Measurements from ENCODE around the gene THBS4. TPM values are rescaled to one million over a fixed set of nuclear protein-coding genes. Genes with fewer than 3 reads are reported as not detected.

THBS4 gene
- total RNA-seq, 1 donor from 2014 or later = 6.1 TPM

- H3K4me1 Mint-ChIP-seq (ENCODE audit: low read depth) = peaks cover 11% of the 10 kb centered on the region
- DNase-seq (ENCODE audit: low spot score, unreplicated experiment) = no peak
- no peak overlapping the region for H3K27ac Mint-ChIP-seq
- H3K4me3 Mint-ChIP-seq (ENCODE audit: low read depth) = no peak overlapping the region
- no peak for TF ChIP-seq CTCF (IDR thresholded peaks at IDR 0.05; ENCODE audit: unreplicated experiment)
- H3K9me3 Mint-ChIP-seq (ENCODE audit: low read depth) = peaks cover 8% of the 10 kb centered on the region
- no peaks in the 10 kb centered on the region for H3K27me3 Mint-ChIP-seq
- H3K36me3 Mint-ChIP-seq (ENCODE audit: insufficient read depth) = peaks cover 14% of the 10 kb centered on the region
Measured at GRCh38 chr5:80124121-80124918, 89.2 kb downstream of the THBS4 start.

GRCh38 chr5:80125022-80125961 is 90.1 kb downstream of the THBS4 start:
- Mint-ChIP-seq H3K9me3 (ENCODE audit: low read depth) (peaks cover 8% of the 10 kb centered on the region), H3K36me3 (ENCODE audit: insufficient read depth) (peaks cover 14% of the 10 kb centered on the region)

GRCh38 chr5:80125962-80126480 is 90.9 kb downstream of the THBS4 start:
- no peaks in the 10 kb centered on the region for H3K27me3 Mint-ChIP-seq
- H3K27ac Mint-ChIP-seq = no peak overlapping the region
- H3K36me3 Mint-ChIP-seq (ENCODE audit: insufficient read depth) = peaks cover 14% of the 10 kb centered on the region
- no peak for DNase-seq (ENCODE audit: low spot score, unreplicated experiment)
- peaks cover 14% of the 10 kb centered on the region for H3K9me3 Mint-ChIP-seq (ENCODE audit: low read depth)
- peaks cover 11% of the 10 kb centered on the region for H3K4me1 Mint-ChIP-seq (ENCODE audit: low read depth)
- no peak for TF ChIP-seq CTCF (IDR thresholded peaks at IDR 0.05; ENCODE audit: unreplicated experiment)
- no peak overlapping the region for H3K4me3 Mint-ChIP-seq (ENCODE audit: low read depth)

More at GRCh38 chr5:80125022-80125961, 90.1 kb downstream of the THBS4 start:
- no peak overlapping the region for H3K27ac Mint-ChIP-seq
- H3K4me3 Mint-ChIP-seq (ENCODE audit: low read depth) = no peak overlapping the region
- DNase-seq (ENCODE audit: low spot score, unreplicated experiment) = no peak
- TF ChIP-seq CTCF (IDR thresholded peaks at IDR 0.05; ENCODE audit: unreplicated experiment) = no peak
- peaks cover 11% of the 10 kb centered on the region for H3K4me1 Mint-ChIP-seq (ENCODE audit: low read depth)
- H3K27me3 Mint-ChIP-seq = no peaks in the 10 kb centered on the region

- Mint-ChIP-seq H3K9me3 (ENCODE audit: low read depth) (peaks cover 19% of the 10 kb centered on the region), H3K27ac (no peak overlapping the region), H3K36me3 (ENCODE audit: insufficient read depth) (peaks cover 14% of the 10 kb centered on the region), H3K27me3 (no peaks in the 10 kb centered on the region), H3K4me1 (ENCODE audit: low read depth) (peaks cover 11% of the 10 kb centered on the region), H3K4me3 (ENCODE audit: low read depth) (no peak overlapping the region)
- DNase-seq (ENCODE audit: low spot score, unreplicated experiment) = no peak
- no peak for TF ChIP-seq CTCF (IDR thresholded peaks at IDR 0.05; ENCODE audit: unreplicated experiment)
Measured at GRCh38 chr5:80127116-80127552, 92.0 kb downstream of the THBS4 start.

- Mint-ChIP-seq H3K9me3 (ENCODE audit: low read depth) (peaks cover 19% of the 10 kb centered on the region), H3K4me3 (ENCODE audit: low read depth) (no peak overlapping the region), H3K27ac (peak overlapping the region; percentile 63), H3K36me3 (ENCODE audit: insufficient read depth) (peaks cover 14% of the 10 kb centered on the region), H3K4me1 (ENCODE audit: low read depth) (peaks cover 11% of the 10 kb centered on the region), H3K27me3 (no peaks in the 10 kb centered on the region)
- DNase-seq (ENCODE audit: low spot score, unreplicated experiment) = no peak
- no peak for TF ChIP-seq CTCF (IDR thresholded peaks at IDR 0.05; ENCODE audit: unreplicated experiment)
Measured at GRCh38 chr5:80128141-80128540, 93.0 kb downstream of the THBS4 start.

Data from progenitor cell of endocrine pancreas (in vitro differentiated cells).